Measurements from ENCODE around the gene SLC20A1. TPM values are rescaled to one million over a fixed set of nuclear protein-coding genes. Genes with fewer than 3 reads are reported as not detected.
A peak's percentile ranks its signal among the peaks of the same experiment; 100 is the strongest.

Gene SLC20A1
- total RNA-seq, 1 donor from 2014 or later = 182 TPM

GRCh38 chr2:112644155-112644932, 1.4 kb upstream of the SLC20A1 start:
- DNase-seq = peak; percentile 59
- intact Hi-C loops (cut with micrococcal nuclease) = no loop called here
- Mint-ChIP-seq H3K27me3 (no peaks in the 10 kb centered on the region), H3K27ac (peak overlapping the region; percentile 90), H3K4me3 (peak overlapping the region; percentile 100), H3K36me3 (ENCODE audit: low read depth) (peaks cover 41% of the 10 kb centered on the region), H3K4me1 (peaks cover 67% of the 10 kb centered on the region), H3K9me3 (no peaks in the 10 kb centered on the region)

DNA sequence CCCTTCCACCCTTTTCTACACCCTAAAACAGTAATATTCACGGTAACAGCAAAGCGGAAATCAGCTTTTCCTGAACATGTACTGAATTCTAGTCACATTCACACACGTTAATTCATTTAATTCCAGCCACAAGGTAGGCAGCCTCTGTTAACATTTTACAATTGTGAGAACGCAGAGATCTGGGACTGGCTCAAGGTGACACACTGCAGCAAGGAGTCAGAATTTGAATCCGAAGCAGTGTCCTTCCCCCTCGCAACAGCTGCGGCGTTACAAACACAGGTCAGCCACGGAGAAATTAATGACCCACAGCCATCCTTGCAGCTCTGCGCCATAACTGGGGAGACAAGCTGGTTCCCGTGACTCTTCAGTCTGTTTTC, 818 bp upstream of the SLC20A1 start:
- peak overlapping the region; percentile 90 for H3K27ac Mint-ChIP-seq
- H3K27me3 Mint-ChIP-seq = no peaks in the 10 kb centered on the region
- peak overlapping the region; percentile 100 for H3K4me3 Mint-ChIP-seq
- H3K9me3 Mint-ChIP-seq = no peaks in the 10 kb centered on the region
- peaks cover 46% of the 10 kb centered on the region for H3K36me3 Mint-ChIP-seq (ENCODE audit: low read depth)
- intact Hi-C loops (cut with micrococcal nuclease) = loop anchor here (1.0 to 5.0 kb wide), 8 partner anchors 14 to 163 kb away; partner anchors contain the start of genes CHCHD5, CKAP2L and TTL
- DNase-seq = no peak
- peaks cover 71% of the 10 kb centered on the region for H3K4me1 Mint-ChIP-seq

- no peak for DNase-seq
- Mint-ChIP-seq H3K27me3 (no peaks in the 10 kb centered on the region), H3K9me3 (no peaks in the 10 kb centered on the region), H3K27ac (peak overlapping the region; percentile 90), H3K4me1 (peaks cover 66% of the 10 kb centered on the region), H3K4me3 (peak overlapping the region; percentile 100), H3K36me3 (ENCODE audit: low read depth) (peaks cover 50% of the 10 kb centered on the region)
- intact Hi-C loops (cut with micrococcal nuclease) = loop anchor here (2.0 to 5.0 kb wide), 3 partner anchors 47 to 164 kb away; partner anchors contain the start of gene TTL
Observed at GRCh38 chr2:112646102-112646719, 472 bp downstream of the SLC20A1 start.

GRCh38 chr2:112646791-112647689, 1.3 kb downstream of the SLC20A1 start:
- intact Hi-C loops (cut with micrococcal nuclease) = loop anchor here (2.0 to 5.0 kb wide), 3 partner anchors 46 to 165 kb away; partner anchors contain the start of gene TTL
- Mint-ChIP-seq H3K4me3 (peak overlapping the region; percentile 100), H3K4me1 (peaks cover 66% of the 10 kb centered on the region), H3K27me3 (no peaks in the 10 kb centered on the region), H3K36me3 (ENCODE audit: low read depth) (peaks cover 59% of the 10 kb centered on the region), H3K9me3 (no peaks in the 10 kb centered on the region), H3K27ac (peak overlapping the region; percentile 88)
- DNase-seq = peak; percentile 73

DNA sequence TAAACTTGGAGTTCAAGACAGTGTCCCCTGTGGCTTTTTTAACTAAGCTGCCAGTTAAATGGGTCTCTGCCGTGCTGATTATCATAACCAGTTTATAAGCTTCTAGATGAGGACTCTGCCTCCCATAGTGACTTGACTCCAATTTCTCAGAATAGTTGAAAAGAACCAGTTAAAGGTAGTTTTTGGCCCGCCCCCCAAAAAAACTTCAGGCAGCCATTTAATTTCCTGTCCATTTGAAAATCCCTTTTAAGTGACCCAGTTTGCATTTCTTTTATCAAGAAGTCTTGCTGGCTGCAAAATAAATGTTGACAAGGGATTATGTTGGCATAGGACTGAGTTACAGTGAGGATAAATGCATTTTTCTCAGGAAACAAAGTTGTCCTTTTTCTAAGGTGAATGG, 2.3 kb downstream of the SLC20A1 start:
- Mint-ChIP-seq H3K4me3 (peak overlapping the region; percentile 100), H3K27ac (no peak overlapping the region), H3K4me1 (peaks cover 66% of the 10 kb centered on the region), H3K9me3 (no peaks in the 10 kb centered on the region), H3K27me3 (no peaks in the 10 kb centered on the region), H3K36me3 (ENCODE audit: low read depth) (peaks cover 63% of the 10 kb centered on the region)
- intact Hi-C loops (cut with micrococcal nuclease) = loop anchor here (2.0 to 5.0 kb wide), 3 partner anchors 15 to 166 kb away; partner anchors contain the start of gene TTL
- DNase-seq = no peak

DNA sequence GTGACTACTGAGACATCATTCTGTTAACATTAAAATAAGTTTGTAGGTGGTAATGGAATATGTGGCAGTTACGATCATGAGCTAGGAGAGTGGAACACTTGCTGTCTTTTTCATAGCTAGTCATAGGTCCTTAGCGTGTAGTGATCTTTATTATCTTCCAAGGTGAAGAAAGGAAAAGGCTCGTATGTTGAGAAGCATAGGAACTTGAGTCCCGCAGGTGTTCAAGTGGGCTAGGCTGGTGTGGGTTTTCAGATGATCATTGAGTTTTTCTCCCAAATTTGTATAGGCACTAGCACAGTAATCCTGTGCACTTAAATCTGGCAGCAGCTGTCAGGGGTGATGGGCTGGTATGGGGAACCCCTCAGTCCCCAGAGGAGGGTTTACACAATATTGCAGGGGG, 10.9 kb downstream of the SLC20A1 start:
- peaks cover 54% of the 10 kb centered on the region for H3K4me1 Mint-ChIP-seq
- no peak overlapping the region for H3K4me3 Mint-ChIP-seq
- no peaks in the 10 kb centered on the region for H3K9me3 Mint-ChIP-seq
- intact Hi-C loops (cut with micrococcal nuclease) = loop anchor here (1.0 kb wide), 1 partner anchor 10 kb away; no protein-coding TSS in a partner anchor
- peaks cover 89% of the 10 kb centered on the region for H3K36me3 Mint-ChIP-seq (ENCODE audit: low read depth)
- no peak overlapping the region for H3K27ac Mint-ChIP-seq
- DNase-seq = no peak
- no peaks in the 10 kb centered on the region for H3K27me3 Mint-ChIP-seq

DNA sequence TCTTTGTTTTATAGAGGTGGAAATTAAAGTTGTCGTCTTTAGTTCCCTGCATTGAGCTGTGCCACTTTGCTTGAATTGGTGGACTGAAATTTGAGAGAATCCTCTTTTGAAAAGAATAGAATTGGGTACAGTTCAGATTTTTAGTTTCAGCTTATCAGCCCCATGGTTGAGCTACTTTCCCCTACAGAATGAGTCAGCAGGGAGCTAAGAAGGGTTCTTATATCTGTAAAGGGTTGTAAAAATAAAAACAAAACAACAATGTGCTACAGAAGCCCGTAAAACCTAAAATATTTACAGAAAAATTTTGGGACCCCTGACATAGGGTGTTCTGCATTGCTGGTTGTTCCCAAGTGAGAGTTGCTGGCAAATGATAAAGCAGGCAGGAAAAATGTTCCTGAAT, 12.6 kb downstream of the SLC20A1 start:
- Mint-ChIP-seq H3K36me3 (ENCODE audit: low read depth) (peaks cover 85% of the 10 kb centered on the region), H3K4me1 (peaks cover 44% of the 10 kb centered on the region), H3K9me3 (no peaks in the 10 kb centered on the region), H3K4me3 (no peak overlapping the region), H3K27me3 (no peaks in the 10 kb centered on the region), H3K27ac (no peak overlapping the region)
- no peak for DNase-seq
- intact Hi-C loops (cut with micrococcal nuclease) = no loop called here

DNA sequence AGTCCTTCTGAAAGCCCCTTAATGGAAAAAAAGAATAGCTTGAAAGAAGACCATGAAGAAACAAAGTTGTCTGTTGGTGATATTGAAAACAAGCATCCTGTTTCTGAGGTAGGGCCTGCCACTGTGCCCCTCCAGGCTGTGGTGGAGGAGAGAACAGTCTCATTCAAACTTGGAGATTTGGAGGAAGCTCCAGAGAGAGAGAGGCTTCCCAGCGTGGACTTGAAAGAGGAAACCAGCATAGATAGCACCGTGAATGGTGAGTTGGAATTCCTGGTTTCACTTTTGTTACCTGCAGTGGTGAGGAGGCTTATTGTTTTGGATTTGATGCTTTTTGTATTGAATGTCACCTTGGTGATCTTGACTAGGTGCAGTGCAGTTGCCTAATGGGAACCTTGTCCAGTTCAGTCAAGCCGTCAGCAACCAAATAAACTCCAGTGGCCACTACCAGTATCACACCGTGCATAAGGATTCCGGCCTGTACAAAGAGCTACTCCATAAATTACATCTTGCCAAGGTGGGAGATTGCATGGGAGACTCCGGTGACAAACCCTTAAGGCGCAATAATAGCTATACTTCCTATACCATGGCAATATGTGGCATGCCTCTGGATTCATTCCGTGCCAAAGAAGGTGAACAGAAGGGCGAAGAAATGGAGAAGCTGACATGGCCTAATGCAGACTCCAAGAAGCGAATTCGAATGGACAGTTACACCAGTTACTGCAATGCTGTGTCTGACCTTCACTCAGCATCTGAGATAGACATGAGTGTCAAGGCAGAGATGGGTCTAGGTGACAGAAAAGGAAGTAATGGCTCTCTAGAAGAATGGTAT, 13.3 kb downstream of the SLC20A1 start:
- peaks cover 86% of the 10 kb centered on the region for H3K36me3 Mint-ChIP-seq (ENCODE audit: low read depth)
- no peaks in the 10 kb centered on the region for H3K9me3 Mint-ChIP-seq
- H3K27ac Mint-ChIP-seq = peak overlapping the region; percentile 15
- no peak for DNase-seq
- peaks cover 44% of the 10 kb centered on the region for H3K4me1 Mint-ChIP-seq
- peak overlapping the region; percentile 17 for H3K4me3 Mint-ChIP-seq
- intact Hi-C loops (cut with micrococcal nuclease) = no loop called here
- no peaks in the 10 kb centered on the region for H3K27me3 Mint-ChIP-seq

- Mint-ChIP-seq H3K27me3 (no peaks in the 10 kb centered on the region), H3K36me3 (ENCODE audit: low read depth) (peaks cover 85% of the 10 kb centered on the region), H3K27ac (peak overlapping the region; percentile 4), H3K4me3 (peak overlapping the region; percentile 30), H3K4me1 (peaks cover 41% of the 10 kb centered on the region), H3K9me3 (no peaks in the 10 kb centered on the region)
- intact Hi-C loops (cut with micrococcal nuclease) = loop anchor here (5.0 kb wide), 1 partner anchor 33 kb away; no protein-coding TSS in a partner anchor
- DNase-seq = no peak
Observed at GRCh38 chr2:112660138-112660537, 14.4 kb downstream of the SLC20A1 start.

DNA sequence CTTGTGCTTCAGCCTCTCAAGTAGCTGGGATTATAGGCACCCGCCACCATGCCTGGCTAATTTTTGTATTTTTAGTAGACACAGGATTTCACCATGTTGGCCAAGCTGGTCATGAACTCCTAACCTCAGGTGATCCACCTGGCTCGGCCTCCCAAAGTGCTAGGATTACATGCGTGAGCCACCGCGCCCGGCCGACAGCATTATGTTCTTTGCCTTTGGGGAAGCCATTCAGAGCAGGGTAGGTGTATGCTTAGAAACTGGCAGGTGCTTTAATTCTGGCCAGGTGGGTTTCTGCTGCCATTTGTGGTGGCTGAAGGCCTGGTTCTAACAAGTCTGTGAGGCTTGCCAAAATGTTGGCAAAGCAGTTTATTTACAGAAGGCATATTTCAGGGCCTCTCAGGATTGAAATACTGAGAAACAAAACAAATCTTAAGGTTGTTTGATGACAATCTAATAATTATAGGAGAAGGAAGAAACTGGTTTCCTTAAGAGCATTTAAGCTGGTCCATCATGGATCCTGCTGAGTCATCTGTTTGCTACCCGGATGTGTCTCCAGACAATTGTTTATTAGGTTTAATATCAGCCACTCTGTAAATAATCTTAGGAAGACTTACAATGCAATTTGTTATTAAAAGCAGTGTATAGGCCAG, 16.0 kb downstream of the SLC20A1 start:
- Mint-ChIP-seq H3K4me3 (no peak overlapping the region), H3K27me3 (no peaks in the 10 kb centered on the region), H3K27ac (no peak overlapping the region), H3K4me1 (peaks cover 37% of the 10 kb centered on the region), H3K36me3 (ENCODE audit: low read depth) (peaks cover 81% of the 10 kb centered on the region), H3K9me3 (no peaks in the 10 kb centered on the region)
- intact Hi-C loops (cut with micrococcal nuclease) = loop anchor here (2.0 to 5.0 kb wide), 2 partner anchors 13 to 34 kb away; no protein-coding TSS in a partner anchor
- DNase-seq = no peak

DNA sequence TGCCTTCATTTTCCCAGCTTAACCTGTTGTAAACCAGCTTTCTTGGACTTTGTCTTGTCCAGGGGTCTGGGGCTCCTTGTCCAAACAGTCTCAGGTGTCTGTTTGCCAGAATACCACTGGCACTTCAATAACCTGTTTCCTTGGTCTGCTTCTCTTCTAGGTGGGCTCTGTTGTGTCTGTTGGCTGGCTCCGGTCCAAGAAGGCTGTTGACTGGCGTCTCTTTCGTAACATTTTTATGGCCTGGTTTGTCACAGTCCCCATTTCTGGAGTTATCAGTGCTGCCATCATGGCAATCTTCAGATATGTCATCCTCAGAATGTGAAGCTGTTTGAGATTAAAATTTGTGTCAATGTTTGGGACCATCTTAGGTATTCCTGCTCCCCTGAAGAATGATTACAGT, 17.0 kb downstream of the SLC20A1 start:
- no peak for DNase-seq
- Mint-ChIP-seq H3K27me3 (no peaks in the 10 kb centered on the region), H3K27ac (no peak overlapping the region), H3K4me3 (no peak overlapping the region), H3K36me3 (ENCODE audit: low read depth) (peaks cover 76% of the 10 kb centered on the region), H3K9me3 (no peaks in the 10 kb centered on the region), H3K4me1 (peaks cover 30% of the 10 kb centered on the region)
- intact Hi-C loops (cut with micrococcal nuclease) = loop anchor here (2.0 to 5.0 kb wide), 2 partner anchors 14 to 35 kb away; no protein-coding TSS in a partner anchor

DNA sequence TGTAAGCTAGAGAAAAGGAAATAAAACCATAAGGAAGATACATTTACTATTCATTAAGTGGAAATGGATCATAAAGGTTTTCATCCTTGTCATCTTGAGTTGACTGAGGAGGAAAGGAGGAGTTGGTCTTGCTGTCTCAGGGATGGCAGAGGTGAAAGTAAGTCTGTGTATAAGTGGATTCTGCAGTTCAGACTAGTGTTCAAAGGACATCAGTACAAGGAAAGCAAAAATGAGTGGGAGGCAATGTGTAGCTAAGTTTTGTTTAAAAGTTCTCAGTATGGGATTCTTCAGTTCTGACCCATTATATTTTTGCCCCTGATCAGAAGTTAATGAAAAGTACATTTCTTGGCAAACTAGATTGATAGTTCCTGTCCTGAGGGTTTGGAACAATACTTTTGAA, 18.9 kb downstream of the SLC20A1 start:
- intact Hi-C loops (cut with micrococcal nuclease) = loop anchor here (5.0 kb wide), 1 partner anchor 37 kb away; no protein-coding TSS in a partner anchor

More for the DNA sequence above, 18.9 kb downstream of the SLC20A1 start:
- Mint-ChIP-seq H3K27me3 (no peaks in the 10 kb centered on the region), H3K27ac (no peak overlapping the region), H3K4me3 (no peak overlapping the region), H3K9me3 (no peaks in the 10 kb centered on the region), H3K4me1 (peaks cover 12% of the 10 kb centered on the region), H3K36me3 (ENCODE audit: low read depth) (peaks cover 63% of the 10 kb centered on the region)
- DNase-seq = no peak

Measured in activated CD4-positive, alpha-beta T cell treated with anti-CD3 and anti-CD28 coated beads, Interleukin-2, amount 10 ng/mL, durations not matched to agents 24 days and 14 days (primary cell).